Middle frontal gyrus (tissue), 1 donor: ENCODE data around the gene VANGL2.
"Not testable (repeated sequence)": the region's sequence is repeated elsewhere in the genome, so short reads cannot be mapped to it uniquely, and the experiment has no call there.

Experiments
- DNase-seq: peaks from one replicate; pipeline ENCODE4 v3.0.0-alpha.2; 2015; ENCODE audit warnings: low spot score; ENCODE audit errors: extremely low spot score

Gene VANGL2

GRCh38 chr1:160370561-160371345 is 29.6 kb upstream of the VANGL2 start:
- no peak for DNase-seq

GRCh38 chr1:160371346-160371631 is 29.1 kb upstream of the VANGL2 start:
- no peak for DNase-seq

- DNase-seq, result no peak
These were observed 28.6 kb upstream of the VANGL2 start for GRCh38 chr1:160371756-160372155.

- DNase-seq, result no peak
These were observed 26.7 kb upstream of the VANGL2 start for GRCh38 chr1:160373696-160374095.

- no peak for DNase-seq
These were observed 25.9 kb upstream of the VANGL2 start for GRCh38 chr1:160374306-160375110.

GRCh38 chr1:160375788-160376524 is 24.4 kb upstream of the VANGL2 start:
- DNase-seq, result no peak

- DNase-seq, result peak; percentile 42
These were observed 23.7 kb upstream of the VANGL2 start for GRCh38 chr1:160376525-160377131.

- no peak for DNase-seq
These were observed 22.7 kb upstream of the VANGL2 start for GRCh38 chr1:160377585-160378206.

- not testable (repeated sequence) for DNase-seq
These were observed 15.6 kb upstream of the VANGL2 start for GRCh38 chr1:160384812-160385211.

- not testable (repeated sequence) for DNase-seq
These were observed 12.0 kb upstream of the VANGL2 start for GRCh38 chr1:160388406-160388805.

GRCh38 chr1:160394673-160395072 is 5.7 kb upstream of the VANGL2 start:
- DNase-seq, result no peak

GRCh38 chr1:160397651-160398050 is 2.7 kb upstream of the VANGL2 start:
- DNase-seq, result no peak

GRCh38 chr1:160398823-160399222 is 1.5 kb upstream of the VANGL2 start:
- DNase-seq, result no peak

- no peak for DNase-seq
These were observed 681 bp upstream of the VANGL2 start for GRCh38 chr1:160399544-160400222.

- no peak for DNase-seq
These were observed 502 bp downstream of the VANGL2 start for GRCh38 chr1:160400646-160401486.

- DNase-seq, result no peak
These were observed 1.1 kb downstream of the VANGL2 start for GRCh38 chr1:160401487-160401805.

- DNase-seq, result no peak
These were observed 1.8 kb downstream of the VANGL2 start for GRCh38 chr1:160402001-160402795.

GRCh38 chr1:160403244-160403643 is 2.9 kb downstream of the VANGL2 start:
- DNase-seq, result no peak

- DNase-seq, result no peak
These were observed 3.7 kb downstream of the VANGL2 start for GRCh38 chr1:160404094-160404493.
